BLaER1 (cell line): ENCODE data around the gene RGS3.

ENCODE experiments used
- H3K27ac ChIP-seq: shearing (Covaris generic); formaldehyde crosslinking; 2 replicates; pipeline ENCODE4 v1.8.1; 2022
- H3K27me3 ChIP-seq: shearing (Covaris generic); formaldehyde crosslinking; 2 replicates; pipeline ENCODE4 v1.8.1; 2022
- H3K36me3 ChIP-seq: shearing (Covaris generic); formaldehyde crosslinking; 2 replicates; pipeline ENCODE4 v1.8.1; 2022
- H3K4me1 ChIP-seq: shearing (Covaris generic); formaldehyde crosslinking; 2 replicates; pipeline ENCODE4 v1.8.1; 2022
- H3K4me2 ChIP-seq: shearing (Covaris generic); formaldehyde crosslinking; 2 replicates; pipeline ENCODE4 v1.8.1; 2022
- H3K4me3 ChIP-seq: shearing (Covaris generic); formaldehyde crosslinking; 2 replicates; pipeline ENCODE4 v1.8.1; 2022
- H3K9ac ChIP-seq: shearing (Covaris generic); formaldehyde crosslinking; 2 replicates; pipeline ENCODE4 v1.8.1; 2022
- H3K9me3 ChIP-seq: shearing (Covaris generic); formaldehyde crosslinking; 2 replicates; pipeline ENCODE4 v1.8.1; 2022
- H4K20me1 ChIP-seq: shearing (Covaris generic); formaldehyde crosslinking; 2 replicates; pipeline ENCODE4 v1.8.1; 2022
- Cebpa-rat ChIP-seq: shearing (Covaris generic); IDR thresholded peaks from 2 replicates; pipeline ENCODE4 v1.8.1; 2022

RGS3 gene

GRCh38 chr9:113567361-113568080, 104.0 kb downstream of the RGS3 start:
- H3K9ac ChIP-seq = no peak overlapping the region
- no peaks in the 10 kb centered on the region for H4K20me1 ChIP-seq
- H3K4me2 ChIP-seq = peak overlapping the region; percentile 83
- no peaks in the 10 kb centered on the region for H3K36me3 ChIP-seq
- no peak for TF ChIP-seq Cebpa-rat
- H3K9me3 ChIP-seq = no peaks in the 10 kb centered on the region
- peaks cover 23% of the 10 kb centered on the region for H3K27me3 ChIP-seq
- H3K4me3 ChIP-seq = no peak overlapping the region
- peaks cover 60% of the 10 kb centered on the region for H3K4me1 ChIP-seq
- H3K27ac ChIP-seq = no peak overlapping the region

GRCh38 chr9:113568081-113568435, 104.5 kb downstream of the RGS3 start:
- Histone ChIP-seq H3K36me3 (no peaks in the 10 kb centered on the region), H4K20me1 (no peaks in the 10 kb centered on the region), H3K9ac (no peak overlapping the region), H3K4me1 (peaks cover 60% of the 10 kb centered on the region), H3K27ac (no peak overlapping the region), H3K4me2 (peak overlapping the region; percentile 83), H3K4me3 (no peak overlapping the region), H3K27me3 (peaks cover 23% of the 10 kb centered on the region), H3K9me3 (no peaks in the 10 kb centered on the region)
- no peak for TF ChIP-seq Cebpa-rat

- Histone ChIP-seq H3K27ac (peak overlapping the region; percentile 50; the same call in 1 of the 2 replicates), H3K9ac (no peak overlapping the region; the same call in 1 of the 2 replicates), H4K20me1 (no peaks in the 10 kb centered on the region), H3K4me3 (no peak overlapping the region), H3K9me3 (no peaks in the 10 kb centered on the region), H3K4me1 (peaks cover 66% of the 10 kb centered on the region), H3K36me3 (no peaks in the 10 kb centered on the region), H3K4me2 (peak overlapping the region; percentile 83), H3K27me3 (peaks cover 23% of the 10 kb centered on the region)
- no peak for TF ChIP-seq Cebpa-rat
Observed at GRCh38 chr9:113568571-113569321, 105.2 kb downstream of the RGS3 start.

- no peak for TF ChIP-seq Cebpa-rat
- peak overlapping the region; percentile 50; the same call in 1 of the 2 replicates for H3K27ac ChIP-seq
- peaks cover 21% of the 10 kb centered on the region for H3K27me3 ChIP-seq
- no peak overlapping the region for H3K4me3 ChIP-seq
- H3K4me2 ChIP-seq = peak overlapping the region; percentile 83
- peaks cover 70% of the 10 kb centered on the region for H3K4me1 ChIP-seq
- H3K9ac ChIP-seq = no peak overlapping the region; the same call in 1 of the 2 replicates
- H4K20me1 ChIP-seq = no peaks in the 10 kb centered on the region
- H3K36me3 ChIP-seq = no peaks in the 10 kb centered on the region
- no peaks in the 10 kb centered on the region for H3K9me3 ChIP-seq
Observed at GRCh38 chr9:113569472-113570060, 106.0 kb downstream of the RGS3 start.

GRCh38 chr9:113570106-113570505, 106.6 kb downstream of the RGS3 start:
- TF ChIP-seq Cebpa-rat = no peak
- Histone ChIP-seq H3K36me3 (no peaks in the 10 kb centered on the region), H3K4me1 (peaks cover 70% of the 10 kb centered on the region)

GRCh38 chr9:113570749-113571711, 107.5 kb downstream of the RGS3 start:
- Histone ChIP-seq H3K4me2 (no peak overlapping the region), H3K27ac (no peak overlapping the region), H3K9me3 (no peaks in the 10 kb centered on the region), H3K4me1 (peaks cover 70% of the 10 kb centered on the region), H3K4me3 (no peak overlapping the region), H3K36me3 (no peaks in the 10 kb centered on the region), H3K27me3 (peaks cover 7% of the 10 kb centered on the region), H3K9ac (no peak overlapping the region), H4K20me1 (no peaks in the 10 kb centered on the region)
- TF ChIP-seq Cebpa-rat = no peak

More at GRCh38 chr9:113570106-113570505, 106.6 kb downstream of the RGS3 start:
- Histone ChIP-seq H3K27me3 (peaks cover 16% of the 10 kb centered on the region), H3K9me3 (no peaks in the 10 kb centered on the region), H3K9ac (no peak overlapping the region), H3K4me2 (peak overlapping the region; percentile 83; the same call in 1 of the 2 replicates), H4K20me1 (no peaks in the 10 kb centered on the region), H3K27ac (no peak overlapping the region), H3K4me3 (no peak overlapping the region)

- Histone ChIP-seq H4K20me1 (no peaks in the 10 kb centered on the region), H3K4me1 (peaks cover 70% of the 10 kb centered on the region), H3K9me3 (no peaks in the 10 kb centered on the region), H3K27me3 (no peaks in the 10 kb centered on the region), H3K9ac (no peak overlapping the region), H3K4me2 (no peak overlapping the region), H3K27ac (no peak overlapping the region), H3K36me3 (no peaks in the 10 kb centered on the region), H3K4me3 (no peak overlapping the region)
- TF ChIP-seq Cebpa-rat = no peak
Observed at GRCh38 chr9:113572076-113572861, 108.7 kb downstream of the RGS3 start.

- H3K4me1 ChIP-seq = peaks cover 70% of the 10 kb centered on the region
- H3K27ac ChIP-seq = no peak overlapping the region
Observed at GRCh38 chr9:113573046-113573958, 109.8 kb downstream of the RGS3 start.

More at GRCh38 chr9:113573046-113573958, 109.8 kb downstream of the RGS3 start:
- no peak for TF ChIP-seq Cebpa-rat
- Histone ChIP-seq H3K9me3 (no peaks in the 10 kb centered on the region), H3K36me3 (no peaks in the 10 kb centered on the region), H3K27me3 (no peaks in the 10 kb centered on the region), H3K4me3 (no peak overlapping the region), H3K9ac (no peak overlapping the region), H4K20me1 (no peaks in the 10 kb centered on the region), H3K4me2 (peak overlapping the region; percentile 7; the same call in 1 of the 2 replicates)
